Measurements from ENCODE around the gene ADD3.
A peak's percentile ranks its signal among the peaks of the same experiment; 100 is the strongest.
"Not testable (repeated sequence)": the region's sequence is repeated elsewhere in the genome, so short reads cannot be mapped to it uniquely, and the experiment has no call there.

The ADD3 gene

DNA sequence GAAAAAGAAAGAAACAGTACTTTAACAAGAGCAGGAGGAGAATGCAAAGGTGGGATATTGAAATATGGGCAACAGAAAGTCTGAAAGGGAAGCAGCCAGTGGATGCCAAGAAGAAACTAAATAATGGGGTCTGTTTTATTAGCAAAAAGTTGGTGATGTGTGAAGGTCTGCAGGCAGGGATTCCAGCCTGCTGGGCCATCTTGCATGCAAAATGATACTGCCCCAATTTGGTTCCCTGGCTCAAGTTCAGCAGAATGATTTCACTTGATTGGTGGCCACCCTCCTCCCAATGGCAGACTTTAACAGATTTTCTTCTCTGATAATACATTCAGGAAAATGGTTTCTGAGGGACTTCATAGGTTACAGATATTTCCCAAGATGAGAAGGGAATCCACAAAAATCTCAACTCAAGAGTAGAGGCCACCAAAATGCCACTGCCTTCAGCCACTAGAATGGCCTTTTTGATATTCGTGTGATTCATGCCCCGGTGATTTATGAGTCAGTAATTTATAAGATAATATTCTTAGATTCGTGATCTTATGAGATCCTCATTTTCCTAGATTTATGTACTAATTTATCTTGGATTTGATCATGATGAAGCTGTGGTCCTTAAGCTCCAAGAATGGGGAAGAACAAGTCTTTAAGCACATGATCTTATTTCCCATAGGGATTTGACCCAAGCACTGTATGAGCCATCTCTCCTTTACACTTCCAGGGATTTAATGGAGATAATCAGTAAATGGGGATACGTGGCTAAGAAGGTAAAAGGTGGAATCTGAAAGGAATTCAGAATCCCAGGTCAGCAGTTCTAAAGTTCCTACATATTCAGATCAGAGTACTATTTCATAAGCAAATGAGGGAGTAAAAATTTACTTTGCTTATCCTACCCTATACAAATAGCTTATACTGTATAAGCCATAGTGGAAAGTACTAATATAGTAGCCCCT lies 32.3 kb upstream of the ADD3 start:
- DNase-seq (ENCODE audit: low read depth, low spot score): no peak

DNA sequence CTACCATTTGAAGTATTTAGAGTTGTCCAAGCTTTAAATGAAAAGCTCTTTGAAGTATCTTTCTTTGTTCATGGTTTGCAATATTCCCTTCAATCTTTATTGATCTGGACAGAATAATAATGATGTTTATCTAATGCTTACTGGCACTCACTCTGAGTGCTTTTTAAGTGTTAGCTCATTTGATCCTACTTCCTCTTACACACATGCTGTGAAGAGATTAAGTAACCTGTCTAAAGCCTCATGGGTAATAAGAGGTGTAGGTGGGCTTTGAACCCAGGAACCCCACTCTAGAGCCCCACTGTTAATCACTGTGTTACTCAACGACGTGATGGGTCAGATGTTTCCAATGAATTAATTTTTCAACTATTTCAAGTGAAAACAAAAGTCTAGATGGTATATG lies 31.1 kb upstream of the ADD3 start:
- no peak for DNase-seq (ENCODE audit: low read depth, low spot score)

DNA sequence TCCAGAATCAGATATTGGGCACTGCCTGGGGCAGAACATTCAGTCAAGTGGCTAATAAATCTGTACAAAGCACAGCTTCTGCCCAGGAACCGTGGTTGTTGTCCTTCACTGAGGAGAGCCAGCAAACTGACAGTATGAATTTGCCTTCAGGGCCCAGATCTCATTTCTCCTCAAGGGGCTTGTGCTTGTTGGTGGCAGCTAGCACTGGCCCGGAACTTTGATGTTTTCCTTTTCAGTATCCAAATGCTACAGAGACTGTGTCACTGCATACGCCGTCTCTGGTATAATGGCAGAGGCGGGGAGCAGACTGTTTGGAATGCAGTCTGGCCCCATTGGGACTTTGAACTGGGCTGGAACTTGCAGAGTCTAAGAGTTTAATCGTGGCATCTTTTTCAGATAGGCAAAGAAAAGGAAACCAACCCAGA lies 30.4 kb upstream of the ADD3 start:
- peak; percentile 92 for DNase-seq (ENCODE audit: low read depth, low spot score)

DNA sequence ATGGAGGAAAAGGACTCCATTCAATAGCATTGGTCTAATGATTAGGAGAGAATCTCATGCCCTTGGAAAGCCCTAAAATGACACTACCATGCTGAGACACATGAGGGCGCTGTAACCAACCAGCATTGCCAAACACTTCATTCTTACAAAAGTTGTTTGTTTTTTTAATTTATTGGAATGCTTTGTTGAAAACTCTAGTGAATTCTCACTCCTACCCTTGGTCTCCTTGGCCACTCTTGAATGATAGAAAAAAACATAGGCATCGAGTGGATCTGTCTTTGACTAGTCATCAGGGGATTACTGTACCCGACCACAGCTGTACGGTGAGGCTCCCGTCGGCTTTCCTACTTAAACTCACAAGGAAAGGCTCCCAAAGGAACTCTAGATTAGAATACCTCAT lies 29.3 kb upstream of the ADD3 start:
- DNase-seq (ENCODE audit: low read depth, low spot score): peak; percentile 53

DNA sequence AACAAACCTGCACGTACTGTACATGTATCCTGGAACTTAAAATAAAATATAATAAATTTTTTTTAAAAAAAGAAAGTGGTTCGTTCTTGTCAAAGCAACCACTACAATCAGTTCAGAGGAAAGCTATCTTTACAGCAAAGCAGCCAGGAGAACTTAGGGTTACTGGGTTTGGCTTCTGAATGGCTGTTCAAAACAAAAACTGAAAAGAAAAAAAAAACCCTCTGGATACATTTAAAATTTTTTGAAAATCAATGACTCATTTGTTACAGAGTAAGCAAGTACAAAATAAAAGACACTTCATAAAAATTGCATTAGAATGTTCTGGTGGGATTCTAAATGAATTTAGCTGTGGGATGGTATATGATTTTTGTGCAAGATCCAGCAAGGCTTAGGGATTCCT lies 28.6 kb upstream of the ADD3 start:
- no peak for DNase-seq (ENCODE audit: low read depth, low spot score)

DNA sequence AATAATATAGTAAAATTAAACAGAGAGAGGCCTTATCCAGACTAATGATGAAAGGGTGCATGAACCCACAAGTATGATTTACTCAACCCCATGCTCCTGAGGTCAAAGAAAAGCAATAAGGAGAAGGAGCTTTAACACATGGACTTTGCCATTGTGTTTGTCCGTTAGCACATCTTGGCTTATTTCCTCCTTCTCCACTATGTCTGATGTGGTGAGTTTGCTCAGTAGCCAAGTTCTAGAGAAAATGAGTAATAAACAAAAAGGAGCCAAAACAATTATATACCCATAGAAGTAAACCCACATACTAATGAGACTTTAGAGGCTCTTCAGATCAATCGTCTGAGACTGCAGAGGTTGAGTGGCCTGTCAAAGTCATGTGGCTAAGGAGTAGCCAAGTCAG lies 26.1 kb upstream of the ADD3 start:
- no peak for DNase-seq (ENCODE audit: low read depth, low spot score)

DNA sequence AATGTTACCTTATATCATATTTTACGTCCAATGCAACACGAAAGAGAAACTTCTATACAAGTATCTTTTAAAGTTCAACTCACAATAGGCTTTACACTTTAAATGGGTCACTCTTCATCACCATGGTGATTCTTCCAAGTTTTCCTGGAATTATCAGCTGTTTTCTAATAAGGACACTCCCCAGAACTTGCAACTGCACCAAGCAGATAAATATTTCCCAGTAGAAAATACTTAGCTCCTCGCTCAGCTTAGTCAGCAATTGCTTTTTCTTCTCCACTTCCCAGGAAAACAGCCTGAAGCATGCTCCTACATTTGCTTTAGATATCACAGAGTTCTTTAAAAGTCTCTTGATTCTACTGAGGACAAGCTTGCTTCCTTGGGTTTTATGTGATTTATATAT lies 25.7 kb upstream of the ADD3 start:
- DNase-seq (ENCODE audit: low read depth, low spot score): no peak

DNA sequence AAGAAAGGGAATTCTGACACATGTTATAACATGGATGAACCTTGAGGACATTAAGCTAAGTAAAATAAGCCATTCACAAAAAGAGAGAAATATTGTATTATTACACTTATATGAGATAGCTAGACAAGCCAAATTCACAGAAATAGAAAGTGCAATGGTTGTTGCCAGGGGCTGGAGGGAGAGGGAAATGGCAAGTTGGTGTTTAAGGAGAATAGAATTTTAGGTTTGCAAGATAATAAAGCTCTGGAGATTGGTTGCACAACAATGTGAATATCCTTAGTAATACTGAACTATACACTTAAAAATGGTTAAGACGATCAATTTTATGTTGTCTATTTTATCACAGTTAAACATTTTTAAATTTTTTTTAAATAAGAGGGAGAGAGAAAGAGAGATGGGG lies 25.0 kb upstream of the ADD3 start:
- no peak for DNase-seq (ENCODE audit: low read depth, low spot score)

DNA sequence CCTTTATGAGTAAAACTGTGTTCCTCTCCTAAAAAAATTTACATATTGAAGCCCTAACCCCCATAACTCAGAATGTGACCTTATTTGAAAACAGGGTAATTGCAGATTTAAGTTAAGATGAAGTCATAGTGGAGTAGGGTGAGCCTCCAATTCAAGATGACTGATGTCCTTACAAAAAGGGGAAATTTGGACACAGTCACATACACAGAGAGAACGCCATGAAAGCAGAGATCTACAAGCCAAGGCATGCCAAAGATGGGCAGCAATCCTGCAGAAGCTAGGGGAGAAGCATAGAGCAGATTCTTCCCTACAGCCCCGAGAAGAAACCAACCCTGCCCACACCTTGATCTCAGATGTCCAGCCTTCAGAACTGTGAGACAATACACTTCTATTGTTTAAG lies 23.8 kb upstream of the ADD3 start:
- DNase-seq (ENCODE audit: low read depth, low spot score): no peak

DNA sequence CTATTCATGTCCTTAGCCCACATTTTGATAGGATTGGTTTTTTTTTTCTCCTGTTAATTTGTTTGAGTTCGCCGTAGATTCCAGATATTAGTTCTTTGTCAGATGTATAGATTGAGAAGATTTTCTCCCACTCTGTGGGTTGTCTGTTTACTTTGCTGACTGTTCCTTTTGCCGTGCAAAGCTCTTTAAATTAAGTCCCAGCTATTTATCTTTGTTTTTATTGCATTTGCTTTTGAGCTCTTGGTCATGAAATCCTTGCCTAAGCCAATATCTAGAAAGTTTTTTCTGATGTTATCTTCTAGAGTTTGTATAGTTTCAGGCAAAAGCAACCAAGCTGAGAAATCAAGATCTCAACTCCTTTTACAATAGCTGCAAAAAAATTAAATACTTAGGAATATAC lies 22.0 kb upstream of the ADD3 start:
- not testable (repeated sequence) for DNase-seq (ENCODE audit: low read depth, low spot score)

DNA sequence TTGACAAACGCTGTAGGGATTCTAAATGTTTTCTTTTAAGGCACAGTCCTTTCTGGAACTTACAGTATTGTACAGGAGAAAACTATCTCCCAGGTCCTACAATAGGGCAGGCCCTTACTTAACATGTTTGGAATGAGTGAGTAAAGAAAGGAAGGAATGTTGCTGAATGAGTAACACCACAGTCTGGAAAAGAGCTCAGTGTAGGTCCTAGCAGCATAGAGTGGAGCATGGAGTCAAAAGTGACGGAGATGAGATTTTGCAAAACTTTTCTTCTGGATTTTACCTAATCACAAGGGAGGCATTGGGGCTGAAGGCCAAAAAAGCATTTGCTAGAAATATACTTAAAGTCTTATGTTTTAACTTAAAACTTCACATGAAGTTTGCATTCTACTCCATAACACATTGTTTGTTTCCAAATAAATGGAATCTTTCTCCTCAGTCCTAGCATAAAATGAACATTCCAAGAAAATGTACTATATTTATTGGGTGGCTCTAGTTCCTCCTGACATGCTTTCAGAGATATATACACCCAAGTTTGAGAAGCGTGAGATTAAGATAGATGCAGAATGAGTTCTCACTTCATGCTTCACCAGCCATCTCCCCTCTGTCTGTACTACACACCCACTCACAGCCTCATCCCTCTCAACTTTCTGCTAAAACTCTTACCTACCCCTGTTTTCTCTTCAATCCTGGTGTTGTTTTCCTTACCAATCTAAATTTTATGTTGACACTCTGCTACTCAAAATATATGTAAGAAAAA lies 20.2 kb upstream of the ADD3 start:
- no peak for DNase-seq (ENCODE audit: low read depth, low spot score)

DNA sequence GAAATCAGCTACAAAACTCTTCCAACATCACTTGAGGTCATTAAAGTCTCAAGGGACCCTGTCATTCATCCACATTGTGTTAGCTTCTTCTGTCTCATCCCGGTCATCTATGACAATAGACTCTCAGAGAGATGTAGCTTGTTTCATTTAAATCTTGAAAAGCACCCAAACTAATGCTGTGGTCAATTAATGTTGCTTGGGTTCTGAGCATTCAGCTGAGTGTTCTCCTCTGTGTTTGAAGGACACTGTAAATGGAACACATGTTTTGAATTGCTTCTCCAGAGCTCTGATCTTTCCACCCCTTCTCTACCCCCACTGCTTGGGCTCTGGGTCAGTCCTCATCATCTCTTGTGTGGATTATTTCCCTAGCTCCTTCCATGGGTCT lies 19.6 kb upstream of the ADD3 start:
- DNase-seq (ENCODE audit: low read depth, low spot score): no peak

DNA sequence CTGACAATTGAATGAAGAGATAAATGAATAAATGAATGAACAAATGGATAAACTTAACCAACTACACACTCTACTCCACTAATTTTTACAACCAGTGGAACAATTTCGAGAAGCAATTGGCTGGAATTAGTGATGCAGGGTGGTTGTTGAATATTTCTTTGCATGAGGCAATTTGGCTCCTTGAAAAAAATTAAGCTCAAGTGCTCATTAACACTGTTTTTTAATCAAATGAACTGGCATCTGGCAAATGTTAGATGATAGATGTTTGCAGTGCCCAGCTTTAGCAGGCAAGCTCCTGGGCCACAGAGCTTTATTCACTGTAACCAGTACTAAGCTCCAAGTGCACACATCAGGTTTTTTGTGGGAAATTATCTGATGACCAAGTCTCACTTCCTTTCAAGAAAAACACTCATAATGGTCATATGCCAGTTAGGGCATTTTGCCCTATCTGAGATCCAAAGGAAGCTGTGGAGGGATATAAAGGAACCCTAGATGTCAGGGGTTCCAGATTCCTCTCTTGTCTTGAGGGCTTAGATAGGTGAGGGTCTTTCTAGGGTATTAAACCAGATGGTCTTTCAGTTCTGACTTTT lies 16.4 kb upstream of the ADD3 start:
- no peak for DNase-seq (ENCODE audit: low read depth, low spot score)

DNA sequence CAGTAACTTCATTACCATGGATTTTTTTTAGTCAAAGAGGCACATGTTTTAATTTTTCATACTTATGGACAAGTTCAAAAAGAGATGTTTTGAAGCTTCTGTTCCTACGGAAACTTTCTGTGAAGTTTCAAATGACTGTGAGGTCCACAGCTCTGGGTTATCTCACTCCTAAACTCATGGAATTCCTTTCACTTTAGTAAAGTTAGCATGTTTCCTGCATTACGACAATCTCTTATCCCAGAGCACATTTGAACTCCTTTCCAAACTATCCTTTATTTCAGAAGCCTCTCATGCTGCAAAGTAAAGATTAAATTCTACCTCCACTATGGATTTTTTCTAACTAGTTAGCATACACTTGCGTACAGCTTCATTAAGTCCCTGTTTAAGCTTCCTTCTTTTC lies 15.3 kb upstream of the ADD3 start:
- DNase-seq (ENCODE audit: low read depth, low spot score): no peak

DNA sequence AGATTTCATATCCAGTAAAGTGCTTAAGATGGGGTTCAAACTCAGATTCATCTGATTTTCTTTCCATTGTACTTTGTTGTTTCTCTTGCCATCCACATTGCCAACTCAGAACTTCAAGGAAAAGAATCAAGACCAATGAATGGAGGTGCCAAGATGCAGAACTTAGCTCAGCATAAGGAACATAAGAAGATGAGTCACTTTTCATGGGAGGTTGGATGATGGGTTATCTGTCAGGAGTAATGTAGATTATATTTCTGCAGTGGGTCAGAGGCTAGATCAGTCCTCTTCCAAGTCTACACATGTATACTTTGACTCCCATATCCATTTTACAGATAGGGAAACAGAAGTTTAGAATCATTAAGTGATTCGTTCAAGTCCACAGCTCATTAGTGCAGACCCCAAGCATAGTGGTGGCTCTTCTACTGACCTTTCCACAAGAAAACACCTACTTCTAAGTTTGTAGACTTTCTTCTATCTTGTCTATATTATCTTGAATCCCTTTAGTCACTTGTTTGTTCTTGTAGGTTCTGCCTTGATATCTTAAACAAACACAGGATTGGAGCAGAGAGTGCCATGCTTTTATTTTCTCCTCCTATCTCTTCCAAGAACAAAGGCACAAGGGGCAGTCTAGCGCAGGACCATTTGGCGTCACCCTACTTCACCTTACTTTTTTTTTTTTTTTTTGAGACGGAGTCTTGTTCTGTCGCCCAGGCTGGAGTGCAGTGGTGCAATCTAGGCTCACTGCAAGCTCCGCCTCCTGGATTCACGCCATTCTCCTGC lies 14.0 kb upstream of the ADD3 start:
- no peak for DNase-seq (ENCODE audit: low read depth, low spot score)

DNA sequence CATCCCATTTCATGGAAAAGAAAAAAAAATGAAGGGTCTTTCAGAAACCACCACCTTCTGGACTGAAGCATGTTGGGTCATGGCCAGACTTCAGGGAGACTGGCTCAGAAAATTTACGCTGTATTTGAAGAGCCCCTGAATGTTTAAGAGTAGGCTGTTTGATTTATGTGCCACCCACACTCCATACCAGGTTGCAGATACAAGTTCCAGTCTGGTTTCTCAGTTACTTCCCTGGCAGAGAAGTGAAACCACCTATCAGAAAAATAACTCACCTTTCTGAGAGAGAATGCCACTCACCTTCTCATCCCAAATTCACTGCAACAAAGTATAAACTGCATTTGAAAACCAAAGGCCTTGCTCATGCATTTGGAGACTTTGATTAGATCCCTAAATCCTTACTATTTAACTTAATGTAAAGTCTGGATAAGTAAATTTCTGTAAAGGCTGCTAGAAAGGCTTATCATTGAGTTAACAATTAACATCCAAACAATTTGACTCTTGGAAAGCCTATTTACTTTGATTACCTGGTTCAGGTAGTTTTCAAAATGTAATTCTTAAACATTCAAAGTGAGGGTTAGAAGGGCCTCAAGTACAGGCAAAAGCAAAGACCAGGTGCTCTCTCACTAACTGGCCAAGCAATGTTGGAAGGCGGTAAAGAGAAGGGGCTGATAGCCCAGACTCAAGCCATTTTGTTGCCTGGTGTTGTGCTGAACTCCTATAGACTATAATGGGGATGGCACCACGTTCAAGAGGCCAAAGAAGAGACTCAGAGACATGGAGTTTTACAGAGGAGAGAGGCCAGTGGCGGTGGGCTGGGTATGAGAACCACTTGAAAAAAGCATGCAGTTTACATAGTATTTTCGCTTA lies 12.8 kb upstream of the ADD3 start:
- DNase-seq (ENCODE audit: low read depth, low spot score): no peak

DNA sequence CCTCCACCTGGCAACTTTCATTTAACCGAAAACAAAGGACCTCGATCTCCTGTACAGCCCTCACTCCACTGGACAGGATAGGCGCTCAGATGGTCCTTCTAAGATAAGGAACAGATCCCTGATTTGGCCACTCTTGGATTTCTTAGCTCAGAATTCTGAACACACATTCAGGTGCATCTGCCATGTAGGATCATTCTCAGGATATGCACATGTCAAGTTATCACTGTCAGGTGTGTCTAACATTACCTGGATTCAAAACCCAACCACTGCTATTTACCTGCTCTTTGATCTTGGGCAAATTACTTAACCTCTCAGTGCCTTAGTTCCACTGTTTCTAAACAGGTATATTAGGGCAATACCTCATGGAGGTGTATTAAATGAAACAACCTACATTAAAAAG lies 12.2 kb upstream of the ADD3 start:
- no peak for DNase-seq (ENCODE audit: low read depth, low spot score)

DNA sequence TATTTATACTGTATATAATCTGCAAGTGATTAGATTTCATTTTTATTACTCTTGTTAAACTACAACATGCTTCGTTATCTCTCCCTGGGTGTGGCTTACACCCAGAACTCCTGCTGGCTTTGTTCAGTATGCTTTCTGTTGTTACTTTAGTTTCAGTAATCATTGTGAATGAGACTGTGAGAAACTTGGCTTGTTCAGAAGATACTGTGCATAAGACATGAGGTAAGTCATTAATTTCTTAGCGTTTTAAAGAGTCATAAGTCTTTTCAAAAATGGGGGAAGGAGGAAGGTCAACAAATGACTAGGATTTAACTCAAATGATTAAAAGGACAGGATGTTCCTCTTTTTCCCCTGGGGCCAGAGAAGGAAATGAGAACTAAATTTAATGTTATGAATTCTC lies 11.6 kb upstream of the ADD3 start:
- no peak for DNase-seq (ENCODE audit: low read depth, low spot score)

DNA sequence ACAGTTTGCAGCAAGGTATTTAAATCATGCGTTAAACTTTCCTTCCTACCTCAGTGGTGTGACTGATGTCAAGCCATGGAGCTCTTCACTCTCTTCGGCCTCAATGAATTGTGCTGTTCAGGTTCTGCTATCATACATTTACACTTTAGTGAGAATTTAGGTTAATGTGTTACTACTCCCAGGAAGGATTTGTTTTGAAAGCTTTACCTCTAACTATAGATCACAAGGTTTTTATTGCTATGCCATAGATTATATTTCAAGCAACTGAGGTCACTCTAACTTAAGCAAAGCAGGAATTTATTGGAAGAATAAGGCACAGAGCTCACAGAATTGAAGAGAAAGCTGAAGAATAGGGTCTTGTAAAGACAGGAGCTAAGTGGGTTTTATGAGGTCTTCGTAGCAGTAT lies 11.0 kb upstream of the ADD3 start:
- DNase-seq (ENCODE audit: low read depth, low spot score): no peak

DNA sequence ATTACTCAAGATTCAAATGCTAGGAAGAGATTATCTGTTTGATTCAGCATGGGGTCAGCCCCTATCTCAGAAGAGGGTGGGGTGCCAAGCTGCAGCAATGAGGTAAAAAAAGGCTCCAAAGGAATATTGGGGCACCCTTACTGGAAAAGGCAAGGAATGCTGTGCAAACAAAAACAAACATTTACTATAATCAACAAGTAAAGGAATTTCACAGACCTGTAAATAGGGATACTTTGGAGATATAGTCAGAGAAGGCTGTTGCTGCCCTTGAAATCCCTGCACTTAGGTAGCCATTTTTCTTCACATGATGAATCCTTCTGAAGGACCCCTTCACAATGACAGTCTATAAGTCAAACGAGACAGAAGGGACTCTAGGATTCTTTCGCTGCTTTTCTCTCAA lies 10.6 kb upstream of the ADD3 start:
- DNase-seq (ENCODE audit: low read depth, low spot score): no peak

DNA sequence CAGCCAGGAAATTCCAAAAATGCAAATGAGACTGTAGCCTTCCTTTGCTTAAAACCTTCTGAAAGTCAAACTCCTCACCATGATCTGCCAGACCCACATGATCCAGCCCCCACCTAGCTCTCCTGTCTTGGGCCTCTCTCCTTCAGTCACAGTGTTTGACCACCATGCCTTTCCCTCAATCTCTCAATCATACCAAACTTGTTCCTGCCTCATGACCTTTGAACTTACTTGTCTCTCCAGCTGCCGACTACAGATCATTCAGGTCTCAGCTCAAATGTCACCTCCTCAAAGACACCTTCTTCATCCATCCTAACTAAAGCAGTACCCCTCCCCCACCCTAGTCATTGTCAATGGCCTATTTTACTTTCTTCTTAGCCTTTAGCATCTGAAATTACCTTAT lies 9.3 kb upstream of the ADD3 start:
- DNase-seq (ENCODE audit: low read depth, low spot score): no peak
